ENCODE data around the gene OR51T1.

GRCh38 chr11:4851033-4851432 lies 30.7 kb upstream of the OR51T1 start:
- no peak for TF ChIP-seq CTCF (IDR thresholded peaks at IDR 0.05)
- TF ChIP-seq POLR2A (IDR thresholded peaks at IDR 0.05), result no peak

All from esophagus squamous epithelium (tissue), 4 donors.